ENCODE data around the gene PLEKHJ1.
"Not testable (repeated sequence)": the region's sequence is repeated elsewhere in the genome, so short reads cannot be mapped to it uniquely, and the experiment has no call there.

Gene PLEKHJ1

GRCh38 chr19:2236314-2237050, at the start of gene PLEKHJ1, which contains the start of gene SF3A2:
PLEKHJ1 (minus strand) TSS chr19:2236329; CDS start chr19:2236248, 81 bp downstream.
SF3A2 (plus strand) TSS chr19:2236824; CDS start chr19:2243419, 6,595 bp downstream.
- peak; percentile 100 for DNase-seq (ENCODE audit: low spot score)

GRCh38 chr19:2283835-2284507, 47.8 kb upstream of the PLEKHJ1 start:
- no peak for DNase-seq (ENCODE audit: low spot score)

- DNase-seq (ENCODE audit: low spot score): no peak
Measured at GRCh38 chr19:2282862-2283237, 46.7 kb upstream of the PLEKHJ1 start.

GRCh38 chr19:2282062-2282861, 46.1 kb upstream of the PLEKHJ1 start, which contains the start of gene PEAK3:
PEAK3 (minus strand) TSS chr19:2282175; CDS start chr19:2280931, 1,244 bp downstream.
- DNase-seq (ENCODE audit: low spot score): peak; percentile 64

GRCh38 chr19:2281265-2282061, 45.3 kb upstream of the PLEKHJ1 start:
- DNase-seq (ENCODE audit: low spot score): not testable (repeated sequence)

GRCh38 chr19:2280633-2281264, 44.6 kb upstream of the PLEKHJ1 start:
- DNase-seq (ENCODE audit: low spot score): no peak

GRCh38 chr19:2278459-2279158, 42.5 kb upstream of the PLEKHJ1 start:
- no peak for DNase-seq (ENCODE audit: low spot score)

GRCh38 chr19:2277138-2277537, 41.0 kb upstream of the PLEKHJ1 start:
- no peak for DNase-seq (ENCODE audit: low spot score)

- DNase-seq (ENCODE audit: low spot score): no peak
Measured at GRCh38 chr19:2276429-2276986, 40.4 kb upstream of the PLEKHJ1 start.

- no peak for DNase-seq (ENCODE audit: low spot score)
Measured at GRCh38 chr19:2275588-2276428, 39.7 kb upstream of the PLEKHJ1 start.

- DNase-seq (ENCODE audit: low spot score): peak; percentile 78
Measured at GRCh38 chr19:2274931-2275535, 38.9 kb upstream of the PLEKHJ1 start.

GRCh38 chr19:2274185-2274711, 38.1 kb upstream of the PLEKHJ1 start:
- DNase-seq (ENCODE audit: low spot score): no peak

- DNase-seq (ENCODE audit: low spot score): peak; percentile 89
Measured at GRCh38 chr19:2273356-2274184, 37.4 kb upstream of the PLEKHJ1 start.

GRCh38 chr19:2271234-2272103, 35.3 kb upstream of the PLEKHJ1 start:
- peak; percentile 75 for DNase-seq (ENCODE audit: low spot score)

GRCh38 chr19:2270423-2271233, 34.5 kb upstream of the PLEKHJ1 start:
- peak; percentile 96 for DNase-seq (ENCODE audit: low spot score)

- peak; percentile 73 for DNase-seq (ENCODE audit: low spot score)
Measured at GRCh38 chr19:2270157-2270422, 34.0 kb upstream of the PLEKHJ1 start.
